HL-60 (cell line): ENCODE data around the gene TOP2B.

Source experiments
- CTCF ChIP-seq: IDR thresholded peaks from one replicate; pipeline ENCODE4 v1.5.1; 2011; ENCODE audit warnings: low read length, control low read depth, inconsistent platforms; ENCODE audit not compliant: insufficient read depth
- GABPA ChIP-seq: IDR thresholded peaks from 2 replicates; pipeline ENCODE4 v1.6.1; 2012; ENCODE audit warnings: low read depth
- POLR2AphosphoS5 ChIP-seq: IDR thresholded peaks from 2 replicates; pipeline ENCODE4 v1.6.1; 2012; ENCODE audit warnings: low read depth
- REST ChIP-seq: IDR thresholded peaks from 2 replicates; pipeline ENCODE4 v1.6.1; 2012; ENCODE audit warnings: low read depth; ENCODE audit not compliant: insufficient replicate concordance
- SPI1 ChIP-seq: IDR thresholded peaks from 2 replicates; pipeline ENCODE4 v1.6.1; 2012; ENCODE audit warnings: low read depth, mild to moderate bottlenecking, borderline replicate concordance

GRCh38 chr3:25548836-25549235 lies 115.9 kb downstream of the TOP2B start:
- TF ChIP-seq CTCF (no peak), REST (no peak), GABPA (no peak), SPI1 (no peak), POLR2AphosphoS5 (no peak)
